ENCODE data around the gene SLC2A4RG. TPM values are rescaled to one million over a fixed set of nuclear protein-coding genes. Genes with fewer than 3 reads are reported as not detected.

Gene SLC2A4RG
- total and polyA plus RNA-seq, 10 donors: 27.5 to 107 (median 64.3) TPM

DNA sequence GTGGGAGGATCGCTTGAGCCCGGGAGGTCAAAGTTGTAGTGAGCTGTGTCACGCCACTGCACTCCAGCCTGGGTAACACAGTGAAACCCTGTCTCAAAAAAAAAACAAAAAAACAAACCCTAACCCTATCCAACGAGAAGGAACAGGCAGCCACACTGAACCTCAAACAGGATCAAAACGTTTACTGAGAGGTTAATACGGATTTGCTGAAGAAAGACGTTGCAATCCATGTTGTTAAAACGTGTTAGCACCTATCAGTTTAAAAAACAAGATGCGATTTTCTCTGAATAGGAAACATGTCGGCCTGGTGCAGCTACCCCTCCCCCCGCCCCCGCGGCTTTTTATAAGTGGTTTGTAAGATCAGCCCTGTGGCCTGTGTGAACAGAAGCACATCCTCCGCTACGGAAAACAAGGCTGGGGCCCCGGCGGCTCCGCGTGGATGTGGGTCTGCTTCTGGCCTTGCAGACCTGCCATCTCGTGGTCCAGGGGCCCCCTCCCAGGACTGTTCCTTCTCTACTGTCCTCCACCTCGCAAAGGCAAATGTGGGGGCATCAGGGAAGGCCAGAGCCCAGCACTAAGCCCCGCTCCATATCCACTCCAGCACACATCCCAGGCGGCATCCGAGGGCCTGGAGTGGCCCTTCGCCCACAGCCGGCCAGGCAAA is 11.4 kb downstream of the SLC2A4RG start:
- no peaks in the 10 kb centered on the region for H3K27me3 ChIP-seq (replicated peaks in 1 of 7)
- peak overlapping the region; percentile 4 to 88 (median 64) for H3K27ac ChIP-seq
- H3K9me3 ChIP-seq: no peaks in the 10 kb centered on the region
- peak overlapping the region in 1 of 8 donors; percentile 35 for H3K4me3 ChIP-seq
- DNase-seq: peak; percentile 83
- peak in 2 of 3 donors; percentile 16 to 35 for TF ChIP-seq POLR2AphosphoS5 (IDR thresholded peaks at IDR 0.05)
- TF ChIP-seq, protein P1, sequence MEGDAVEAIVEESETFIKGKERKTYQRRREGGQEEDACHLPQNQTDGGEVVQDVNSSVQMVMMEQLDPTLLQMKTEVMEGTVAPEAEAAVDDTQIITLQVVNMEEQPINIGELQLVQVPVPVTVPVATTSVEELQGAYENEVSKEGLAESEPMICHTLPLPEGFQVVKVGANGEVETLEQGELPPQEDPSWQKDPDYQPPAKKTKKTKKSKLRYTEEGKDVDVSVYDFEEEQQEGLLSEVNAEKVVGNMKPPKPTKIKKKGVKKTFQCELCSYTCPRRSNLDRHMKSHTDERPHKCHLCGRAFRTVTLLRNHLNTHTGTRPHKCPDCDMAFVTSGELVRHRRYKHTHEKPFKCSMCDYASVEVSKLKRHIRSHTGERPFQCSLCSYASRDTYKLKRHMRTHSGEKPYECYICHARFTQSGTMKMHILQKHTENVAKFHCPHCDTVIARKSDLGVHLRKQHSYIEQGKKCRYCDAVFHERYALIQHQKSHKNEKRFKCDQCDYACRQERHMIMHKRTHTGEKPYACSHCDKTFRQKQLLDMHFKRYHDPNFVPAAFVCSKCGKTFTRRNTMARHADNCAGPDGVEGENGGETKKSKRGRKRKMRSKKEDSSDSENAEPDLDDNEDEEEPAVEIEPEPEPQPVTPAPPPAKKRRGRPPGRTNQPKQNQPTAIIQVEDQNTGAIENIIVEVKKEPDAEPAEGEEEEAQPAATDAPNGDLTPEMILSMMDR (IDR thresholded peaks at IDR 0.05 in 8 of 11, conservative IDR thresholded peaks at IDR 0.05 in 3 of 11): no peak
- WGBS, 5 donors: 53 to 68% (median 62%) methylated on average over 20 to 26 of the region's 26 CpGs
- H3K36me3 ChIP-seq: peaks cover 0 to 60% (median 10%) of the 10 kb centered on the region in 6 donors
- intact Hi-C loops (cut with DNase I; ENCODE audit: low total_unique reads): no loop called here
- peaks cover 0 to 70% (median 38%) of the 10 kb centered on the region in 6 donors for H3K4me1 ChIP-seq

DNA sequence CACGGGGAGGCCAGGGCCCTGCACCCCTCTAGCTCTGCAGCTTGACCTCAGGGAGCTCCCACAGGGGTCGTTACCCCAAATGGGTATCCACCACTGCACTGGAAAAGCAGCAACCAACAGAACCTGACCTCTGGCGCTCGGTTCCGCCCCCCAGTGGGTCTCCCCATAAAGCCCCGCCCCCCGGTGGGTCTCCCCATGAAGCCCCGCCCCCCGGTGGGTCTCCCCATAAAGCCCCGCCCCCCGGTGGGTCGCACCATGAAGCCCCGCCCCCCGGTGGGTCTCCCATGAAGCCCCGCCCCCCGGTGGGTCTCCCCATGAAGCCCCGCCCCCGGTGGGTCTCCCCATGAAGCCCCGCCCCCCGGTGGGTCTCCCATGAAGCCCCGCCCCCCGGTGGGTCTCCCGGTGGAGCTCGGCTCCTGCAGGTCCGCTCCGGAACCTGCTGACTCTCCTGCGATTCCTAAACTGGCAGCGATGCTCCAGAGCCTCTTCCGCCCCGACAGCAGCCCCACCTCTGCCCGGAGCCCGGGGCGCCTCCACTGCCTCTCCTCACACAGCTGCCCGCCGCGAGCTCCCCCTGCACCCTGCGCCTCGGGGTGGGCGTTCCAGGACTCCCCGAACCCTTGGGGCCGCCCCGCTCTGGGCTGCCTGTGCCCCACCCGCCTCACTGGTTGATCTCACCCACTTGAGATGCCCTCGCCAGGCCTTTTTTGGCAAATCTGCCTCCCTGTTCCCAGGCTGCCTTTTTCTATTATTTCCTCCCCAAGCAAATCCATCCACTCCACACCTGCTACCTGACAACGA is 12.1 kb downstream of the SLC2A4RG start:
- H3K36me3 ChIP-seq: peaks cover 0 to 52% (median 4%) of the 10 kb centered on the region in 6 donors
- DNase-seq: no peak
- 74 to 94% (median 89%) methylated on average over 22 to 43 of the region's 45 CpGs for WGBS, 5 donors
- TF ChIP-seq, protein P1 (IDR thresholded peaks at IDR 0.05 in 8 of 11, conservative IDR thresholded peaks at IDR 0.05 in 3 of 11): no peak
- H3K4me3 ChIP-seq: peak overlapping the region in 1 of 8 donors; percentile 35
- H3K27me3 ChIP-seq (replicated peaks in 1 of 7): no peaks in the 10 kb centered on the region
- intact Hi-C loops (cut with DNase I; ENCODE audit: low total_unique reads): no loop called here
- H3K9me3 ChIP-seq: no peaks in the 10 kb centered on the region
- peak overlapping the region; percentile 4 to 88 (median 64) for H3K27ac ChIP-seq
- H3K4me1 ChIP-seq: peaks cover 0 to 77% (median 44%) of the 10 kb centered on the region in 6 donors

DNA sequence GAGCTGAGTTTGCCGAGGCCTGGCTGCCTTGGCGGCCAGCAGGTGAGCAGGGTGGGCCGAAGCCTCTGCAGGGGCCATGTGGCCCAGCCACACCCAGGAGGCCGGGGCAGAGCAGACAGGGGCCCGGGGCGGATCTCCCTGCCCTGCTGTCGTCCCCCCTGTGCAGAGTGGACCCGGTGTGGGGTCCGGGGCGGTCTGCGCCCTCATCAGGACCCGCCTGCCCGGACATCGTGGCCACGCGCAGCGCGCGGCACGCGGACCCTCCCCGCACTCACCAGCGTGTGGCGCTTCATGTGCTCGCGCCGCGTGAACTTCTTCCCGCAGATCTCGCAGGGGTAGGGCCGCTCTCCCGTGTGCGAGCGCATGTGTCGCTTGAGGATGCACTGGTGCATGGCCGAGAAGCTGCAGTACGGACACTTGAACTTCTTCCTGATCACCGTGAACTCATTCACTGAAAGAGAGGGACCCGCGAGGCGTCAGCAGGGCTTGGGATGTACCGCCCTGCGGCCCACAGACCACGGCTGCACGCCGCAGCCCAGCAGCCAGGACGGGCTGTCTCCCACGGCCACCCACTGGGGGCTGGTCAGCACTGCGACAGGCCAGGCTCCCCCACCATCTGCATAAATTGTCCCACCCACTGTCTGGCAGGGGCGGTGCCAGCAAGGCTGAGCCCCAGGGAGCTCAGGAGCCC is 13.0 kb downstream of the SLC2A4RG start:
- no peak for DNase-seq
- no peak overlapping the region for H3K4me3 ChIP-seq
- no peaks in the 10 kb centered on the region for H3K27me3 ChIP-seq (replicated peaks in 1 of 7)
- H3K36me3 ChIP-seq: peaks cover 0 to 47% (median 2%) of the 10 kb centered on the region in 6 donors
- TF ChIP-seq POLR2AphosphoS5 (IDR thresholded peaks at IDR 0.05): peak in 1 of 3 donors; percentile 26
- TF ChIP-seq, protein P1 (IDR thresholded peaks at IDR 0.05 in 8 of 11, conservative IDR thresholded peaks at IDR 0.05 in 3 of 11): no peak
- WGBS, 5 donors: 90 to 98% (median 91%) methylated on average over 31 to 50 of the region's 50 CpGs
- H3K4me1 ChIP-seq: peaks cover 0 to 77% (median 45%) of the 10 kb centered on the region in 6 donors
- peak overlapping the region in 2 of 8 donors; percentile 14 to 78 for H3K27ac ChIP-seq
- intact Hi-C loops (cut with DNase I; ENCODE audit: low total_unique reads): no loop called here
- no peaks in the 10 kb centered on the region for H3K9me3 ChIP-seq

Data from spleen (tissue), 11 donors.